Measurements from ENCODE around the gene DOK4.

Gene DOK4

DNA sequence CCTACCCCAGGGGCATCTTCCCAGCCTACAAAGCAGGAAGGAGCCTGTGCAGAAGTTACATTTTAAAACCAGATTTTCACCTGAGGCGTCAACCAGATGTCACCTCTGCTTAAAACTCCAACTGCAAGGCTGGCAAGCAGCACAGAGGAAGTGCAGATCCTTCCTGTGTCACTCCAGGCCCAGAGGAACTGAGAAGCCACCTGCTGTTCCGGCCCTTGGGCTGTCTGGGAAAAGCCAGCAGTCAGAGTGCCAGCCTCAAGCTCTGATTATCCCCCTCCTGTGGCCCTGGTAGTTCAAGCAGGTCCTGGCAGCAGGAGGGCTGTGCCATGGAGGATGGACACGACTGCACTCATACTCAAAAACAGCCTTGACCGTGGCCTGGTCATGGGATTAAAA is 13.6 kb downstream of the DOK4 start:
- Histone ChIP-seq H3K4me2 (ENCODE audit: low read depth, low read length, poor library complexity, severe bottlenecking) (no peak overlapping the region), H2AFZ (ENCODE audit: low read length) (no peak overlapping the region), H3K36me3 (ENCODE audit: insufficient read depth, low read length) (peaks cover 64% of the 10 kb centered on the region; the same call in 1 of the 2 replicates), H3K79me2 (ENCODE audit: insufficient read depth, low read length) (no peaks in the 10 kb centered on the region), H3K9me2 (replicated peaks; ENCODE audit: low read depth, low read length) (no peaks in the 10 kb centered on the region), H3K4me1 (ENCODE audit: insufficient read depth, low read length, poor library complexity, severe bottlenecking) (peaks cover 30% of the 10 kb centered on the region), H3K4me3 (ENCODE audit: low read length, poor library complexity, severe bottlenecking) (no peak overlapping the region), H3K9ac (ENCODE audit: low read depth, low read length, poor library complexity, severe bottlenecking) (no peak overlapping the region), H4K20me1 (ENCODE audit: insufficient read depth, low read length, poor library complexity, severe bottlenecking) (no peaks in the 10 kb centered on the region), H3K27me3 (ENCODE audit: insufficient read depth, low read length, poor library complexity, severe bottlenecking) (no peaks in the 10 kb centered on the region), H3K9me3 (ENCODE audit: insufficient read depth, low read depth, low read length) (no peaks in the 10 kb centered on the region), H3F3A (ENCODE audit: low read depth) (no peaks in the 10 kb centered on the region)
- no peak for TF ChIP-seq EZH2phosphoT487 (IDR thresholded peaks at IDR 0.05; ENCODE audit: borderline replicate concordance)
- TF ChIP-seq, protein P1, sequence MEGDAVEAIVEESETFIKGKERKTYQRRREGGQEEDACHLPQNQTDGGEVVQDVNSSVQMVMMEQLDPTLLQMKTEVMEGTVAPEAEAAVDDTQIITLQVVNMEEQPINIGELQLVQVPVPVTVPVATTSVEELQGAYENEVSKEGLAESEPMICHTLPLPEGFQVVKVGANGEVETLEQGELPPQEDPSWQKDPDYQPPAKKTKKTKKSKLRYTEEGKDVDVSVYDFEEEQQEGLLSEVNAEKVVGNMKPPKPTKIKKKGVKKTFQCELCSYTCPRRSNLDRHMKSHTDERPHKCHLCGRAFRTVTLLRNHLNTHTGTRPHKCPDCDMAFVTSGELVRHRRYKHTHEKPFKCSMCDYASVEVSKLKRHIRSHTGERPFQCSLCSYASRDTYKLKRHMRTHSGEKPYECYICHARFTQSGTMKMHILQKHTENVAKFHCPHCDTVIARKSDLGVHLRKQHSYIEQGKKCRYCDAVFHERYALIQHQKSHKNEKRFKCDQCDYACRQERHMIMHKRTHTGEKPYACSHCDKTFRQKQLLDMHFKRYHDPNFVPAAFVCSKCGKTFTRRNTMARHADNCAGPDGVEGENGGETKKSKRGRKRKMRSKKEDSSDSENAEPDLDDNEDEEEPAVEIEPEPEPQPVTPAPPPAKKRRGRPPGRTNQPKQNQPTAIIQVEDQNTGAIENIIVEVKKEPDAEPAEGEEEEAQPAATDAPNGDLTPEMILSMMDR (conservative IDR thresholded peaks at IDR 0.05; ENCODE audit: low read length) = no peak

DNA sequence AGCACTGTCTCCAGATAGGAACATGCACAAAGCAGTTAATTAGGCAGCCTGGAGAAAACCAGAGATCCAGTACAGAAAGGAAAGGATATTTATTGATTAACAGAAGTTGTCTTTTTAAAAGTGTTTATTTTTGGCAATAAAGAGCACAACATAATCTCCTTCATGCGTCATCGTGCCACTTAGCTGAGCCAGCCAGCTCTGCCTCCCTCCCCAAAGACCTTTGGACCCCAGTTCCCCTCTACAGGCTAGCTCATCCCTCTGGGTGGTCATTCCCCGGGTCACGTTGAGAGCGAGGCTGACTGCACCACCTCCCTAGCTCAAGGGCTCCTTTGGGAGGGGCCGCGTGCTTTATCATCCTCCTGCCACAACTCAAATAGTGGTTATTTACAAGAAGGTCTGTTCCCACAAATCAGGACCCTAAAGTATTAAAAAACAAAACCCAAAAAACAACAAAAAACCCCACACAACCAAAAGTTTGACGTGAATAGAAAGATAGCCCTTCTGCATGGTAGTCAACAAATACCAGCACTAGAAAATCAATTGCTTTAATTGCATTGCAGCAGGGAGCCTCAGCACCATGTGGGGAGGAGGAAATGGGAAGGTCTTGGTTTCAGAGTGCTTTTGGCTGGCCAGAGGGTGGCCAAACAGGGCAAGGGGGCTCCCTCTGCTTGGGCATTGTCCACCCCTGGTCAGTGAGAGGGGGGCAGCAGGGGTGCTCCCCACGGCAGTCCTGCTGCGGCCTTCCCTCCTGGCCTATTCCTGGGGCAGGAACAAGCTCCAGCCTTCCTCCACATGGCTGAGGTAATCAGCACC is 14.2 kb downstream of the DOK4 start:
- no peak overlapping the region for H3K4me2 ChIP-seq (ENCODE audit: low read depth, low read length, poor library complexity, severe bottlenecking)
- H3K4me3 ChIP-seq (ENCODE audit: low read length, poor library complexity, severe bottlenecking) = no peak overlapping the region
- H3K9me2 ChIP-seq (replicated peaks; ENCODE audit: low read depth, low read length) = no peaks in the 10 kb centered on the region
- H3F3A ChIP-seq (ENCODE audit: low read depth) = no peaks in the 10 kb centered on the region
- H3K9ac ChIP-seq (ENCODE audit: low read depth, low read length, poor library complexity, severe bottlenecking) = no peak overlapping the region
- TF ChIP-seq EZH2phosphoT487 (IDR thresholded peaks at IDR 0.05; ENCODE audit: borderline replicate concordance) = no peak
- TF ChIP-seq, protein P1 (conservative IDR thresholded peaks at IDR 0.05; ENCODE audit: low read length) = no peak
- peaks cover 24% of the 10 kb centered on the region for H3K4me1 ChIP-seq (ENCODE audit: insufficient read depth, low read length, poor library complexity, severe bottlenecking)
- H3K9me3 ChIP-seq (ENCODE audit: insufficient read depth, low read depth, low read length) = no peaks in the 10 kb centered on the region
- H3K79me2 ChIP-seq (ENCODE audit: insufficient read depth, low read length) = no peaks in the 10 kb centered on the region
- no peaks in the 10 kb centered on the region for H4K20me1 ChIP-seq (ENCODE audit: insufficient read depth, low read length, poor library complexity, severe bottlenecking)
- peaks cover 64% of the 10 kb centered on the region; the same call in 1 of the 2 replicates for H3K36me3 ChIP-seq (ENCODE audit: insufficient read depth, low read length)
- H3K27me3 ChIP-seq (ENCODE audit: insufficient read depth, low read length, poor library complexity, severe bottlenecking) = no peaks in the 10 kb centered on the region
- H2AFZ ChIP-seq (ENCODE audit: low read length) = no peak overlapping the region

DNA sequence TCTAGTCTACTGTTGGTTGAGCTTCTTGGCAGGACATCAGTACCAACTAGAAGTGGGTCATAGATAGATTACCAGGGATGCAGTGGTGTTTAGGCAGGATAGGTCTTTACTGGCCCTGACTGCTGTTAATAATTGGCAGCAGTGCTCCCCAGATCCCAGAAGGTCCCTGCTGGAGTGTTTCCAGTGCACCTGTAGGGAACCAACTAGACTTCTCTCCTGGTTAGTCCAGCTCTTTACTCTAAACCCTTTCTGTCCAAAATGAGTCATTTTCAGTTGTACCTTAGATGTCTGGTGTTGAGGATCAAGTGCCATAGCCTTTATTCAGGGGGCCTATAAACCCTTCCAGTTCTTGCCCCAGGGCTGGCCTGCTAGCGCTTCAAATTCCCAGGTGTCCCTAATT is 15.1 kb downstream of the DOK4 start:
- Histone ChIP-seq H3K4me3 (ENCODE audit: low read length, poor library complexity, severe bottlenecking) (no peak overlapping the region), H2AFZ (ENCODE audit: low read length) (no peak overlapping the region), H3K36me3 (ENCODE audit: insufficient read depth, low read length) (peaks cover 69% of the 10 kb centered on the region; the same call in 1 of the 2 replicates), H3K9me3 (ENCODE audit: insufficient read depth, low read depth, low read length) (no peaks in the 10 kb centered on the region), H3K9ac (ENCODE audit: low read depth, low read length, poor library complexity, severe bottlenecking) (no peak overlapping the region), H3K79me2 (ENCODE audit: insufficient read depth, low read length) (peaks cover 4% of the 10 kb centered on the region; the same call in 1 of the 2 replicates), H3K27me3 (ENCODE audit: insufficient read depth, low read length, poor library complexity, severe bottlenecking) (no peaks in the 10 kb centered on the region), H3K4me1 (ENCODE audit: insufficient read depth, low read length, poor library complexity, severe bottlenecking) (peaks cover 16% of the 10 kb centered on the region), H4K20me1 (ENCODE audit: insufficient read depth, low read length, poor library complexity, severe bottlenecking) (peaks cover 1% of the 10 kb centered on the region), H3K4me2 (ENCODE audit: low read depth, low read length, poor library complexity, severe bottlenecking) (no peak overlapping the region), H3F3A (ENCODE audit: low read depth) (no peaks in the 10 kb centered on the region), H3K9me2 (replicated peaks; ENCODE audit: low read depth, low read length) (no peaks in the 10 kb centered on the region)
- TF ChIP-seq EZH2phosphoT487 (IDR thresholded peaks at IDR 0.05; ENCODE audit: borderline replicate concordance) = no peak
- TF ChIP-seq, protein P1 (conservative IDR thresholded peaks at IDR 0.05; ENCODE audit: low read length) = no peak
